Liver (tissue), 9 donors: ENCODE data around the gene JDP2. TPM values are rescaled to one million over a fixed set of nuclear protein-coding genes. Genes with fewer than 3 reads are reported as not detected.

Experiments
- DNase-seq: peaks from one replicate; pipeline ENCODE4 v3.0.0-alpha.2; 2017; ENCODE audit warnings: low spot score
- H3K27ac ChIP-seq, 2 donors: one replicate each; pipeline ENCODE4 v1.7.0; 2013; ENCODE audit warnings: inconsistent platforms in 2 of 2, low read length in 2 of 2, control low read depth in 1 of 2, low read depth in 1 of 2, mild to moderate bottlenecking in 1 of 2
- H3K27me3 ChIP-seq, 4 donors: one replicate each; pipeline versions ENCODE4 v1.6.1 to v1.7.0; 2013; ENCODE audit warnings: low read length in 3 of 4, inconsistent platforms in 1 of 4, mild to moderate bottlenecking in 1 of 4, moderate library complexity in 1 of 4; ENCODE audit not compliant: control insufficient read depth in 4 of 4, insufficient read depth in 4 of 4
- H3K36me3 ChIP-seq, 4 donors: one replicate each; pipeline versions ENCODE4 v1.6.1 to v1.7.0; 2013; ENCODE audit warnings: low read length in 3 of 4, mild to moderate bottlenecking in 3 of 4, low read depth in 1 of 4, moderate library complexity in 1 of 4; ENCODE audit not compliant: control insufficient read depth in 4 of 4, insufficient read depth in 3 of 4
- H3K4me1 ChIP-seq, 4 donors: one replicate each; pipeline versions ENCODE4 v1.6.1 to v1.7.0; 2013; ENCODE audit warnings: low read length in 3 of 4, mild to moderate bottlenecking in 3 of 4, moderate library complexity in 1 of 4; ENCODE audit not compliant: control insufficient read depth in 4 of 4, insufficient read depth in 4 of 4
- H3K4me3 ChIP-seq, 3 donors: one replicate each; pipeline versions ENCODE4 v1.6.1 to v1.7.0; 2013; ENCODE audit warnings: low read length in 3 of 3, control low read depth in 1 of 3, low read depth in 1 of 3, mild to moderate bottlenecking in 1 of 3
- H3K9ac ChIP-seq, 2 donors: one replicate each; pipeline ENCODE4 v1.7.0; 2013; ENCODE audit warnings: low read length in 2 of 2, mild to moderate bottlenecking in 2 of 2, moderate library complexity in 2 of 2, control low read depth in 1 of 2, low read depth in 1 of 2
- H3K9me3 ChIP-seq, 4 donors: one replicate each; pipeline versions ENCODE4 v1.6.1 to v1.7.0; 2013; ENCODE audit warnings: low read length in 3 of 4; ENCODE audit not compliant: control insufficient read depth in 4 of 4
- ATF3 ChIP-seq: IDR thresholded peaks from 2 replicates; pipeline ENCODE4 v1.6.1; 2016; ENCODE audit warnings: antibody characterized with exemption
- CTCF ChIP-seq: fragments of 150-350 bp; IDR thresholded peaks from 2 replicates; pipeline ENCODE4 v1.5.1; 2017; ENCODE audit warnings: improper control_type of control experiment, low read depth, low read length; ENCODE audit not compliant: missing input control
- EGR1 ChIP-seq, 2 donors: IDR thresholded peaks; 2 replicates each; pipeline ENCODE4 v1.6.1; 2016 to 2018; ENCODE audit warnings: antibody characterized with exemption in 2 of 2, low read depth in 2 of 2
- FOXA1 ChIP-seq: IDR thresholded peaks from 2 replicates; pipeline ENCODE4 v1.6.1; 2016; ENCODE audit warnings: antibody characterized with exemption
- GABPA ChIP-seq, 2 donors: IDR thresholded peaks in 1 of 2; conservative IDR thresholded peaks in 1 of 2; 2 replicates each; pipeline ENCODE4 v1.6.1; 2016; ENCODE audit warnings: antibody characterized with exemption in 2 of 2, mild to moderate bottlenecking in 1 of 2, moderate library complexity in 1 of 2
- HNF4A ChIP-seq, 2 donors: conservative IDR thresholded peaks; 2 replicates each; pipeline ENCODE4 v1.6.1; 2016; ENCODE audit warnings: antibody characterized with exemption in 2 of 2, mild to moderate bottlenecking in 2 of 2
- HNF4G ChIP-seq: IDR thresholded peaks from 2 replicates; pipeline ENCODE4 v1.6.1; 2016; ENCODE audit warnings: antibody characterized with exemption
- NR2F2 ChIP-seq: IDR thresholded peaks from 2 replicates; pipeline ENCODE4 v1.6.1; 2016; ENCODE audit warnings: antibody characterized with exemption
- RAD21 ChIP-seq, 2 donors: IDR thresholded peaks; 2 replicates each; pipeline ENCODE4 v1.6.1; 2016; ENCODE audit warnings: antibody characterized with exemption in 2 of 2, mild to moderate bottlenecking in 2 of 2
- REST ChIP-seq: IDR thresholded peaks from 2 replicates; pipeline ENCODE4 v1.6.1; 2016; ENCODE audit warnings: antibody characterized with exemption, mild to moderate bottlenecking
- RXRA ChIP-seq, 2 donors: IDR thresholded peaks; 2 replicates each; pipeline ENCODE4 v1.6.1; 2017 to 2018; ENCODE audit warnings: antibody characterized with exemption in 2 of 2, mild to moderate bottlenecking in 1 of 2
- SP1 ChIP-seq: IDR thresholded peaks from 2 replicates; pipeline ENCODE4 v1.6.1; 2018; ENCODE audit warnings: antibody characterized with exemption, mild to moderate bottlenecking
- WGBS: extraction: QIAGEN DNeasy Blood & Tissue Kit; methylation state at CpG from one replicate; pipeline ENCODE4 v1.1.7; 2013; 5-methylcytosine and 5-hydroxymethylcytosine counted together
- polyA plus RNA-seq, 2 donors: library from polyadenylated mRNA; stranded (reverse) in 1 of 2; unstranded in 1 of 2; fragments of 200-250 nt in 1 of 2; fragments of >200 nt in 1 of 2; fragmentation: Nextera tagmentation in 1 of 2; extraction: Ambion mirVana in 1 of 2; gene quantifications; one replicate each; pipeline versions ENCODE4 v1.2.1 to v1.2.3, GENCODE V29; 2013 to 2015
- total RNA-seq, 2 donors: library from RNA; depleted of rRNA; stranded (reverse); fragments of >200 nt; gene quantifications; one replicate each; pipeline ENCODE4 v1.2.3, GENCODE V29; 2014
- donor health status: healthy.
- donor health status: healthy.
- donor health status: healthy.
- donor health status: healthy.
- donor health status: healthy.

Gene JDP2
- total and polyA plus RNA-seq, 4 donors: 2.4 to 14.6 (median 8.7) TPM

- H3K9ac ChIP-seq: peak overlapping the region; percentile 5 to 41
- no peaks in the 10 kb centered on the region for H3K9me3 ChIP-seq
- WGBS: 3% methylated on average over 64 of the region's 64 CpGs
- peak overlapping the region; percentile 19 to 72 for H3K27ac ChIP-seq
- TF ChIP-seq SP1: no peak
- no peak for TF ChIP-seq ATF3
- no peak for TF ChIP-seq EGR1 (IDR thresholded peaks at IDR 0.05; ENCODE audit: low read depth in 2 of 2)
- TF ChIP-seq RXRA (IDR thresholded peaks at IDR 0.05): no peak
- no peak for TF ChIP-seq FOXA1
- no peak for TF ChIP-seq CTCF
- TF ChIP-seq REST: no peak
- TF ChIP-seq HNF4G: no peak
- no peak for TF ChIP-seq RAD21 (IDR thresholded peaks at IDR 0.05)
- no peak for TF ChIP-seq NR2F2
- no peak for TF ChIP-seq GABPA (IDR thresholded peaks at IDR 0.05 in 1 of 2, conservative IDR thresholded peaks at IDR 0.05 in 1 of 2)
- no peaks in the 10 kb centered on the region for H3K27me3 ChIP-seq
- peaks cover 9 to 52% (median 37%) of the 10 kb centered on the region in 4 donors for H3K4me1 ChIP-seq
- no peaks in the 10 kb centered on the region for H3K36me3 ChIP-seq
- no peak for DNase-seq
- H3K4me3 ChIP-seq: peak overlapping the region; percentile 50 to 80 (median 66)
Measured at GRCh38 chr14:75428230-75429104, 645 bp downstream of the JDP2 start.

- no peaks in the 10 kb centered on the region for H3K27me3 ChIP-seq
Measured at GRCh38 chr14:75429562-75429961, 1.7 kb downstream of the JDP2 start.

More at GRCh38 chr14:75429562-75429961, 1.7 kb downstream of the JDP2 start:
- Histone ChIP-seq H3K9me3 (no peaks in the 10 kb centered on the region), H3K27ac (peak overlapping the region; percentile 29 to 72), H3K36me3 (peaks cover 0 to 8% (median 4%) of the 10 kb centered on the region in 4 donors), H3K4me1 (peaks cover 9 to 52% (median 37%) of the 10 kb centered on the region in 4 donors), H3K9ac (no peak overlapping the region), H3K4me3 (peak overlapping the region in 2 of 3 donors; percentile 7 to 29)
- WGBS: 69% methylated on average over 1 of the region's 1 CpG
- no peak for DNase-seq
- TF ChIP-seq SP1: no peak
- no peak for TF ChIP-seq REST
- no peak for TF ChIP-seq HNF4A (conservative IDR thresholded peaks at IDR 0.05)
